ENCODE results near the gene DCAF11. TPM values are rescaled to one million over a fixed set of nuclear protein-coding genes. Genes with fewer than 3 reads are reported as not detected.

Gene DCAF11
- total and polyA plus RNA-seq, 2 of the 13 experiments (the other 11 are each of a cell fraction or from before 2014, with no cell fraction given) = 150 to 257 TPM

DNA sequence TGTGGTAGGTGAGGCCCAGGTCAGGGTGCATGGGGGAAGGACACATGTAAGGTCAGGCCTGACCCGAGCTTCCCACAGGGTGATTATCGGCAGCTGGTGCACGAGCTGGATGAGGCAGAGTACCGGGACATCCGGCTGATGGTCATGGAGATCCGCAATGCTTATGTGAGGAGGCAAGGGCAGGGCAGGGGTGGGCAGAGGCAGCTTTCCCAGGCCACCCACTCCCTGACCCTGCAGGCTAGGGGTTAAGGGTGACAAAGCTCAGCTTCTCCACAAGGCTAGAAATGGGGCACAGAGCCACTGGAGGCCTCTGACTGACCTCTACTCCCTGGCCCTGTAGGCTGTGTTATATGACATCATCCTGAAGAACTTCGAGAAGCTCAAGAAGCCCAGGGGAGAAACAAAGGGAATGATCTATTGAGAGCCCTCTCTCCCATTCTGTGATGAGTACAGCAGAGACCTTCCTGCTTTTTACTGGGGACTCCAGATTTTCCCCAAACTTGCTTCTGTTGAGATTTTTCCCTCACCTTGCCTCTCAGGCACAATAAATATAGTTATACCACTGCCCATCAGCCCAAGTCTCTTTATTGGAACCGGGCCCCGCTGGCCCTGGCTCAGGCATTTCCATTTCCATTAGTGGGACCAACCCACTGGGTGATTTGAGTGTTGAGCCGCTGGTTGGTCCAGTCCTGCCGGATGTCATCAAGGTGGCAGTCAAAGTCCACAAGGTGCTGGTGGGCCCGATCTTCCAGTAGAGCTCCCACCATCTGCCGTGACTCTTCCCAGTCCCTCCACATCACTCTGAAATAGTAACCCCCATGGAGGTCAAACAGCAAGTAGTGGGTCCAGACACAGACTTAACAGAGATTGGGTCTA, 24.1 kb downstream of the DCAF11 start (continued):
- TF ChIP-seq, protein P1, sequence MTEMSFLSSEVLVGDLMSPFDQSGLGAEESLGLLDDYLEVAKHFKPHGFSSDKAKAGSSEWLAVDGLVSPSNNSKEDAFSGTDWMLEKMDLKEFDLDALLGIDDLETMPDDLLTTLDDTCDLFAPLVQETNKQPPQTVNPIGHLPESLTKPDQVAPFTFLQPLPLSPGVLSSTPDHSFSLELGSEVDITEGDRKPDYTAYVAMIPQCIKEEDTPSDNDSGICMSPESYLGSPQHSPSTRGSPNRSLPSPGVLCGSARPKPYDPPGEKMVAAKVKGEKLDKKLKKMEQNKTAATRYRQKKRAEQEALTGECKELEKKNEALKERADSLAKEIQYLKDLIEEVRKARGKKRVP (CRISPR knock-in tag; IDR thresholded peaks at IDR 0.05) = no peak
- no peak for TF ChIP-seq ZNF296 (CRISPR knock-in tag; conservative IDR thresholded peaks at IDR 0.05)
- no peak for TF ChIP-seq ATAD3A (CRISPR knock-in tag; IDR thresholded peaks at IDR 0.05)
- TF ChIP-seq, protein P2, sequence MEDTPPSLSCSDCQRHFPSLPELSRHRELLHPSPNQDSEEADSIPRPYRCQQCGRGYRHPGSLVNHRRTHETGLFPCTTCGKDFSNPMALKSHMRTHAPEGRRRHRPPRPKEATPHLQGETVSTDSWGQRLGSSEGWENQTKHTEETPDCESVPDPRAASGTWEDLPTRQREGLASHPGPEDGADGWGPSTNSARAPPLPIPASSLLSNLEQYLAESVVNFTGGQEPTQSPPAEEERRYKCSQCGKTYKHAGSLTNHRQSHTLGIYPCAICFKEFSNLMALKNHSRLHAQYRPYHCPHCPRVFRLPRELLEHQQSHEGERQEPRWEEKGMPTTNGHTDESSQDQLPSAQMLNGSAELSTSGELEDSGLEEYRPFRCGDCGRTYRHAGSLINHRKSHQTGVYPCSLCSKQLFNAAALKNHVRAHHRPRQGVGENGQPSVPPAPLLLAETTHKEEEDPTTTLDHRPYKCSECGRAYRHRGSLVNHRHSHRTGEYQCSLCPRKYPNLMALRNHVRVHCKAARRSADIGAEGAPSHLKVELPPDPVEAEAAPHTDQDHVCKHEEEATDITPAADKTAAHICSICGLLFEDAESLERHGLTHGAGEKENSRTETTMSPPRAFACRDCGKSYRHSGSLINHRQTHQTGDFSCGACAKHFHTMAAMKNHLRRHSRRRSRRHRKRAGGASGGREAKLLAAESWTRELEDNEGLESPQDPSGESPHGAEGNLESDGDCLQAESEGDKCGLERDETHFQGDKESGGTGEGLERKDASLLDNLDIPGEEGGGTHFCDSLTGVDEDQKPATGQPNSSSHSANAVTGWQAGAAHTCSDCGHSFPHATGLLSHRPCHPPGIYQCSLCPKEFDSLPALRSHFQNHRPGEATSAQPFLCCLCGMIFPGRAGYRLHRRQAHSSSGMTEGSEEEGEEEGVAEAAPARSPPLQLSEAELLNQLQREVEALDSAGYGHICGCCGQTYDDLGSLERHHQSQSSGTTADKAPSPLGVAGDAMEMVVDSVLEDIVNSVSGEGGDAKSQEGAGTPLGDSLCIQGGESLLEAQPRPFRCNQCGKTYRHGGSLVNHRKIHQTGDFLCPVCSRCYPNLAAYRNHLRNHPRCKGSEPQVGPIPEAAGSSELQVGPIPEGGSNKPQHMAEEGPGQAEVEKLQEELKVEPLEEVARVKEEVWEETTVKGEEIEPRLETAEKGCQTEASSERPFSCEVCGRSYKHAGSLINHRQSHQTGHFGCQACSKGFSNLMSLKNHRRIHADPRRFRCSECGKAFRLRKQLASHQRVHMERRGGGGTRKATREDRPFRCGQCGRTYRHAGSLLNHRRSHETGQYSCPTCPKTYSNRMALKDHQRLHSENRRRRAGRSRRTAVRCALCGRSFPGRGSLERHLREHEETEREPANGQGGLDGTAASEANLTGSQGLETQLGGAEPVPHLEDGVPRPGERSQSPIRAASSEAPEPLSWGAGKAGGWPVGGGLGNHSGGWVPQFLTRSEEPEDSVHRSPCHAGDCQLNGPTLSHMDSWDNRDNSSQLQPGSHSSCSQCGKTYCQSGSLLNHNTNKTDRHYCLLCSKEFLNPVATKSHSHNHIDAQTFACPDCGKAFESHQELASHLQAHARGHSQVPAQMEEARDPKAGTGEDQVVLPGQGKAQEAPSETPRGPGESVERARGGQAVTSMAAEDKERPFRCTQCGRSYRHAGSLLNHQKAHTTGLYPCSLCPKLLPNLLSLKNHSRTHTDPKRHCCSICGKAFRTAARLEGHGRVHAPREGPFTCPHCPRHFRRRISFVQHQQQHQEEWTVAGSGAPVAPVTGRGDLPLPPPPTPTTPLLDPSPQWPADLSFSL (CRISPR knock-in tag; IDR thresholded peaks at IDR 0.05) = no peak
- TF ChIP-seq, protein P3, sequence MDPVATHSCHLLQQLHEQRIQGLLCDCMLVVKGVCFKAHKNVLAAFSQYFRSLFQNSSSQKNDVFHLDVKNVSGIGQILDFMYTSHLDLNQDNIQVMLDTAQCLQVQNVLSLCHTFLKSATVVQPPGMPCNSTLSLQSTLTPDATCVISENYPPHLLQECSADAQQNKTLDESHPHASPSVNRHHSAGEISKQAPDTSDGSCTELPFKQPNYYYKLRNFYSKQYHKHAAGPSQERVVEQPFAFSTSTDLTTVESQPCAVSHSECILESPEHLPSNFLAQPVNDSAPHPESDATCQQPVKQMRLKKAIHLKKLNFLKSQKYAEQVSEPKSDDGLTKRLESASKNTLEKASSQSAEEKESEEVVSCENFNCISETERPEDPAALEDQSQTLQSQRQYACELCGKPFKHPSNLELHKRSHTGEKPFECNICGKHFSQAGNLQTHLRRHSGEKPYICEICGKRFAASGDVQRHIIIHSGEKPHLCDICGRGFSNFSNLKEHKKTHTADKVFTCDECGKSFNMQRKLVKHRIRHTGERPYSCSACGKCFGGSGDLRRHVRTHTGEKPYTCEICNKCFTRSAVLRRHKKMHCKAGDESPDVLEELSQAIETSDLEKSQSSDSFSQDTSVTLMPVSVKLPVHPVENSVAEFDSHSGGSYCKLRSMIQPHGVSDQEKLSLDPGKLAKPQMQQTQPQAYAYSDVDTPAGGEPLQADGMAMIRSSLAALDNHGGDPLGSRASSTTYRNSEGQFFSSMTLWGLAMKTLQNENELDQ (CRISPR knock-in tag; IDR thresholded peaks at IDR 0.05; ENCODE audit: borderline replicate concordance) = no peak
- TF ChIP-seq ZNF841 (CRISPR knock-in tag; IDR thresholded peaks at IDR 0.05; ENCODE audit: borderline replicate concordance) = no peak
- no peak for TF ChIP-seq FOXA3 (CRISPR knock-in tag; IDR thresholded peaks at IDR 0.05)
- no peak for TF ChIP-seq ZNF619 (CRISPR knock-in tag; IDR thresholded peaks at IDR 0.05)
- TF ChIP-seq HNRNPH1 (optimal IDR thresholded peaks at IDR 0.05; ENCODE audit: low read depth, low read length) = peak; percentile 12
- TF ChIP-seq ZNF749 (CRISPR knock-in tag; IDR thresholded peaks at IDR 0.05; ENCODE audit: borderline replicate concordance) = no peak
- TF ChIP-seq, protein P4, sequence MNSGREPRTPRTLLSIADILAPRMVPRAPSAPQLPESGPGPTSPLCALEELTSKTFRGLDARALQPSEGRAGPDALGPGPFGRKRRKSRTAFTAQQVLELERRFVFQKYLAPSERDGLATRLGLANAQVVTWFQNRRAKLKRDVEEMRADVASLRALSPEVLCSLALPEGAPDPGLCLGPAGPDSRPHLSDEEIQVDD (CRISPR knock-in tag; IDR thresholded peaks at IDR 0.05; ENCODE audit: borderline replicate concordance) = no peak
- no peak for TF ChIP-seq HDAC2 (CRISPR knock-in tag; IDR thresholded peaks at IDR 0.05)
- no peak for TF ChIP-seq POLR2A (IDR thresholded peaks at IDR 0.05; ENCODE audit: insufficient read depth in 1 of 2, low read depth in 2 of 2, low read length in 2 of 2)
- TF ChIP-seq ZNF720 (CRISPR knock-in tag; IDR thresholded peaks at IDR 0.05) = no peak
- TF ChIP-seq, protein P5, sequence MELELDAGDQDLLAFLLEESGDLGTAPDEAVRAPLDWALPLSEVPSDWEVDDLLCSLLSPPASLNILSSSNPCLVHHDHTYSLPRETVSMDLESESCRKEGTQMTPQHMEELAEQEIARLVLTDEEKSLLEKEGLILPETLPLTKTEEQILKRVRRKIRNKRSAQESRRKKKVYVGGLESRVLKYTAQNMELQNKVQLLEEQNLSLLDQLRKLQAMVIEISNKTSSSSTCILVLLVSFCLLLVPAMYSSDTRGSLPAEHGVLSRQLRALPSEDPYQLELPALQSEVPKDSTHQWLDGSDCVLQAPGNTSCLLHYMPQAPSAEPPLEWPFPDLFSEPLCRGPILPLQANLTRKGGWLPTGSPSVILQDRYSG (CRISPR knock-in tag; IDR thresholded peaks at IDR 0.05) = no peak
- TF ChIP-seq ZNF230 (CRISPR knock-in tag; IDR thresholded peaks at IDR 0.05) = no peak
- TF ChIP-seq DNMT1 (CRISPR knock-in tag; IDR thresholded peaks at IDR 0.05) = no peak
- TF ChIP-seq IKZF4 (CRISPR knock-in tag; IDR thresholded peaks at IDR 0.05; ENCODE audit: borderline replicate concordance, low read depth, not compliant biosample characterization) = peak; percentile 79
